CD4-positive, alpha-beta T cell treated with Interleukin-6 at 100 ng/mL for 8 hours (primary cell): ENCODE measurements around the gene PLCB4.

ENCODE experiments used
- DNase-seq: peaks from one replicate; pipeline ENCODE4 v3.0.0-alpha.2; 2020; ENCODE audit warnings: mixed read lengths, low spot score

Gene PLCB4

GRCh38 chr20:9061434-9061833 lies 7.5 kb upstream of the PLCB4 start:
- no peak for DNase-seq

- no peak for DNase-seq
These were observed 6.8 kb upstream of the PLCB4 start for GRCh38 chr20:9062066-9062465.

DNA sequence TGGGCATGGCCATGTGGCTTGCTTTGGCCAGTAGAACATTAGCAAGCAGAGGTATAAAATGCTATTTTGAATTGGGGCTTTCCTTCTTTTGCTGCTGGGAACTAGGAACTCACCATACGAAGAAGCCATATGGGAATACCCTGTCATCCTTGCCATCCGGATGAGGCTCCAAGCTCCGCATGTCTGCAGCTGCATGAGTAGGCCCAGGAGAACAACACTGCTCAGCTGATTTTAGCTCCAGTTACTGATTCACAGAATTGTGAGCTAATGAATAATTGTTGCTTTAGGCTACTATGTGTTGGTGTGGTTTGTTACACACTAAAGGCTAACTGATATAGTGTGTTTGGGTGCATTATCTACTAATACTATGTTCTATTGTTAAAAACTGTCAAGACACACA lies 2.7 kb upstream of the PLCB4 start:
- no peak for DNase-seq

GRCh38 chr20:9068233-9068801 lies 570 bp upstream of the PLCB4 start:
- no peak for DNase-seq

DNA sequence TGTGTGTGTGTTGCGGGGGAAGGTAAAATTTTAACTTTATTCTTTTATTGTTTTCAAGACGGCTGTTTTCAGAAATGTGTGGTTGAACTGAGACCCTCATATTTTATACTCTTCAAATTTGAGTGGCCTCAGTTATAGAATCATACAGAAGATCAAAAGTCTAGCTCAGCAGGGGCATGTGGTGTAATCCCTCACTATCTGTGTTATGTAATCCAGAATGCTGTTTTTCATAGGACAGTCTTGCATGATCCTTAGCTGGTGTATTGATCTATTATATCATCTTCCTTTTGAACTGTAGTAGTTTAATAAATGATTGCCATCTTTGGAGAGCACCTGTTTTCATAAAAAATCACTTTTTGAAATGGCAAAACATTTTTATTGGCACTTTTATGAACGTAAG lies 1.4 kb downstream of the PLCB4 start:
- DNase-seq: no peak

DNA sequence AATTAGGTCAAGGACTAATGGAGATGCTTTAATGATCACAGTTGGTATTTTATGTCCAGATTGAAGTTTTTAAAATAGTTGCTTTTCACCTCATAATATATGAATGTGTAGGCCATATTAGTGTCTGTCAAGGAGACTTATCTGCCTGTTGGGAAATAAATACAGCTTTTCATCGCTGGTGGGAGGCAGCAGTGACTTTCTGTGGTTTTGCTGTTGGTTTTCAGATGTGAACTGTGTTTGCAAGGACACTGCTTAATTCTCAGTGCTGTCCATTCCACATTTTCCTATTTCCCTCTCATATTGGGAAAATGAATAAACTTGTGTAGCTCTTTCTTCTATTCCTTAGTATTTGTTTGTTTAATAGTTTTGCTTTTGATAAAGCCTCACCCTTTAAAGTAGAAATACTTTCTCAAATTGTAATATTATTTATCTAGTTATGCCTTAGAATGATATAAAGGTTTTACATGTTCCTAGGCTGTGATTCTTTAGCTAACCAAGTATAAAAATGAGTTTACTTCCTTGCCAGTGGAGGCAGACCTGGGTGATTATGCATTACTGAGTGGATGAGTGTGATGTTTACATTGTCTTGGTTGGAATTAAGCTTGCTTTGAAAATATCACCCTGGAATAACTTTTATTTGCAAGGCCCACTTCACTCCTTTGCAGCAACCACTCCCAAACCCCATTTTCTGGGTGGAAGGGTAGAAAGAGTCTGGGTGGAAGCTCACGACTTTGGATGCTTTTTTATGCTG lies 3.3 kb downstream of the PLCB4 start:
- DNase-seq: no peak

- no peak for DNase-seq
These were observed 4.1 kb downstream of the PLCB4 start for GRCh38 chr20:9072861-9073500.

GRCh38 chr20:9075264-9076095 lies 6.6 kb downstream of the PLCB4 start:
- DNase-seq: no peak

DNA sequence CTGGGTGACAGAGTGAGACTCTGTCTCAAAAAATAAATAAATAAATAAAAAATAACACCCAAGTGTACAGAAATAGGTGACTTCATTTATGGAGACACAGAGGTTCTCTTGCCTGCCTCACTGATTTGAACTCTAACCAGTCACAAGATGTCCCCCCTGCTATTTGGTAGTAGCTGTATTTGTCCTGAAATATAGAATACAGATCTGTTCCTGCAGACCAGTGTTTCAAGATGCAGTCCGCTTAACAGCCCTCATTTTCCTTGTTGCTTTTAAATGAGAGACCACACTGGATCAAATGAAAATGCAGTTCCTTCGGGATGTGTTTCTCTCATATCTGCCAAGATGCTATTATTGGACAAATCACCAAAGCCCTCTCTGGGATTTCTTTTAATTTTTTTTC lies 7.6 kb downstream of the PLCB4 start:
- no peak for DNase-seq

- DNase-seq: no peak
These were observed 10.2 kb downstream of the PLCB4 start for GRCh38 chr20:9078826-9079731.

DNA sequence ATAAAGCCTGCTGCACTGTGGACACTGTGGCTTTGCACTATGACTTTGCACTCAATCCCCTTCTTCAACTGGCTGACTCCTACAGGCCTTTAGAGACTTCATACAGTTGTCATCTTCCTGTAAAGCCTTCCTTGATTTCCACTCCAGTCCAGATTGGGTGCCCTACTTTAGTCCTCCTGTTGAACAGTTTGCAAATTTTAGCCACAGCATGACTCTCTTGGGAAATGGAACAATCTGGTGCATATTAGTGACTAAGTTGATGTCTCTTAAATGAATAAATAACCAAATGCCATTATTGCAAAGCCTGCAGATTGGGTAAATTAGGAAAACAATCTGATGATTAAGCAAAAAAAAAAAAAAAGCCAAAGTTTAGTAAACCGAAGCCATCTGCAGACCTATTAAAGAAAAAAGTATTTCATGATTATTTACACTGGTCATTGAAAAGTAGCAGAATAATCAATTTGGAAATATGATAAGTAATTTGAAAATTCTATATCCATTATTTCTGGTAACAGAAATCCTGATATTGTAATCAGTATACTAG lies 12.6 kb downstream of the PLCB4 start:
- DNase-seq: no peak

DNA sequence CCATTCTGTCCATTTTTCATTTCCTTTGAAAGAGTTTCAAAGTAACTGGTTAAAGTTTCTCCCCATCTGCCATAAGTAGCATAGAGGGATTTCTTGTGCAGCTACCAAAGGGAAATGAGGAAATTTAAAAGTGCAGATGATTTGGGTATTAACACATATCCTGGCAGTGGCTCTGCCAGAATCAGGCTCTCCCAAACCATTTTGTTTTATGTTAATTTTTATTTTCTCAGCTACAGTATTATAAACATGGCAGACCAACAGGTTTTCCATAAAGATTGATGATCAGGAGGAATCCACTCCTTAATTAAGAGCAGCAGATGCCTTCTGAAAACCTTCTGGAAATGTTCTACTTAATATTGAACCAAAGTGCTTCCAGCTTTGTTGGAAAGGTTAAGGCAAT lies 13.9 kb downstream of the PLCB4 start:
- DNase-seq: no peak

DNA sequence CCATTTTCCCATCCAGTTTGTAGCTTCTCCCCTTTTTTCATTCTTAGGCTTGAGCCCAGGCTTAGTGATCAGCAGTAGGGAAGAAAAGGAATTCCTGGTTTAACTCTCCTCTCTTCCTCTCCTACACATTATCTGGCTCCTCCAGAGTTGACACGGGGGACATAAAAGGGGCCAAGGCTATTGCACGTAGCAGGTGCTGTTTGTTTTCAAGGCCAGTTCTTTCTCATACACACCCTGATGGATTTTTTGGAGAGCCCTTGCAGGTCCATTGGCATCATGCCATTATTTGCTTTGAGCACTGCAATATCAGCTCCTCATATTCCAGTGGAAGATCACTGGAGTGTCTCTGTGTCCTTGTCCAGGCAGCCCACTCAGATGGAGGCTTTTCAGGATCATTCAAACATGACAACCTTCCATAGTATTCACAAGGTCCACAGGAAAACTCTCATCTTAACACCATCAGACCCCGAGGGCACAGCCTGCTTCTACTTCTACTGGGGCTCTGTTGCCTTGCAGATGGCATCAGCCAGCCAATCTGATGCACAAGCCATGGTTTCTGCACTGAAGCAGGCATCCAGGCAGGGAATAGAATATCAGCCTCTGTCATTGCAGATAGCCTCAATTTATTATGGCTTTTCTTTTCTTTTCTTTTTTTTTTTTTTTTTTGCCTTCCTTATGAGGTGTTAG lies 18.8 kb downstream of the PLCB4 start:
- DNase-seq: no peak

DNA sequence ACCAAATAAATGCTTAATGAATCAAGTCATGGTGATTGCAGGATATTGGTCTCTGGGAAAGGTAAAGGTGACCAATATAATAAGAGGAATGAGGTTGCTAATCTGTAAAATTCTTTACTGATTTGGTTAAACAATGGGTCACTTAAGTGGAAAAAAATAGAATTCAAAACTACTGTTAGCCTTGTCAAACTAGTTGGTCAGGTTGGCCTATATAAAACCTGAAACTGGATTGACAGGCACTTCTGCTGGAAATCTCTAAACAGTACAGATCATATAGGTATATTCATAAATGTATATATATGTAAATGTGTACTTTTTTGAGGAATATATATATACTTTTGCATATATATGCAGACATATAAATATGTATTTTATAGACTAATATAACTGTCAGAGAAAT lies 19.7 kb downstream of the PLCB4 start:
- no peak for DNase-seq

- DNase-seq: no peak
These were observed 23.2 kb downstream of the PLCB4 start for GRCh38 chr20:9092113-9092512.

DNA sequence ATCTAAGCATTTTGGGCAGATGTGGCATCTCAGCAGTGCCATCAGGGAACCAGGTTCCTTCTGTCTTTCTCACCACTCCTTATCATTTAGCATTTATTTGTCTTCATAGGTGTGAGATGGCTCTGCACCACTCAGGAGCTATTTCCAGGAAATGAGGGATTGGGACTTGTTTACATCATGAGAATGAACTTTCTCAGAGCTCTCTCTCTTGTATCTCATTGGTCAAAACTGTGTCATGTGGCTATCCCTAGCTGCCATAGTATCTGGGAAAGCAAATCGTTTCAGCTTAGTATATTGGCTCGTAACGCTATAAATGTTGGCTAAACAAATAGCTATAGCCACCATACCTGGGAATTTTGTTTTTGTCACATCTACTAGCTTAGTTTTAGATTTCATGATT lies 23.8 kb downstream of the PLCB4 start:
- no peak for DNase-seq

- DNase-seq: no peak
These were observed 24.5 kb downstream of the PLCB4 start for GRCh38 chr20:9093218-9093957.

GRCh38 chr20:9099372-9099771 lies 30.5 kb downstream of the PLCB4 start:
- DNase-seq: no peak

GRCh38 chr20:9100691-9101090 lies 31.8 kb downstream of the PLCB4 start:
- no peak for DNase-seq

DNA sequence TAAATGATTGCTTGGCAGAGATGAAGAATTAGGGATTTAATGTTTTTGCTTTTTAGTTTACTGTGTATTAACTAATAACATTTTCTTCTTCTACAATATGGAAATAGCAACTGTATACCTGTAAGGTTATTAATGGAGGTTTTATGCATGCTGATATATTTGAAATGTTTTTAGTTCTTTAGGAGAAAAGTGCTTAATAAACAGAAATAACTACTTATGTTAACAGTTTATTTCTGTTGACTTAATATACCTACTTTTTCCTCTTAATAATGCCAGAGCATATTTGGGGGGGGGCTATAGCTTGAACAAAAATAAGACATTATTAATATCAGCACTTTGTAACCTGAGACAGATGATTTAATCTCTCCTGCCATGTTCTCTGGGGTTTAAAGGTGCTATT lies 33.6 kb downstream of the PLCB4 start:
- DNase-seq: no peak
